Measurements from ENCODE around the gene COL27A1.
"Not testable (repeated sequence)": the region's sequence is repeated elsewhere in the genome, so short reads cannot be mapped to it uniquely, and the experiment has no call there.

GRCh38 chr9:114191402-114191801, 36.1 kb downstream of the COL27A1 start:
- not testable (repeated sequence) for TF ChIP-seq CTCF (conservative IDR thresholded peaks at IDR 0.05; ENCODE audit: low read length); EZH2phosphoT487 (IDR thresholded peaks at IDR 0.05; ENCODE audit: borderline replicate concordance, low read depth, low read length)
